Fibroblast of lung (primary cell): ENCODE results near the gene PNPLA7. TPM values are rescaled to one million over a fixed set of nuclear protein-coding genes. Genes with fewer than 3 reads are reported as not detected.
"Not testable (repeated sequence)": the region's sequence is repeated elsewhere in the genome, so short reads cannot be mapped to it uniquely, and the experiment has no call there.

Source experiments
- DNase-seq, 2 donors: peaks; one replicate each; pipeline versions ENCODE4 v3.0.0 to v3.0.0-alpha.2; 2010; ENCODE audit warnings: low read depth in 2 of 2
- H2AFZ ChIP-seq: 2 replicates; pipeline ENCODE4 v1.5.1; 2012; ENCODE audit warnings: low read length, control low read depth, inconsistent platforms
- H3K27ac ChIP-seq: 2 replicates; pipeline ENCODE4 v1.5.1; 2011; ENCODE audit warnings: low read length, control low read depth; ENCODE audit not compliant: insufficient read depth
- H3K27me3 ChIP-seq: 2 replicates; pipeline ENCODE4 v1.5.1; 2011; ENCODE audit warnings: mild to moderate bottlenecking, low read length; ENCODE audit not compliant: control insufficient read depth, insufficient read depth
- H3K36me3 ChIP-seq: 2 replicates; pipeline ENCODE4 v1.5.1; 2011; ENCODE audit warnings: low read length; ENCODE audit not compliant: control insufficient read depth, insufficient read depth
- H3K4me1 ChIP-seq: 2 replicates; pipeline ENCODE4 v1.5.1; 2011; ENCODE audit warnings: low read length; ENCODE audit not compliant: control insufficient read depth, insufficient read depth; ENCODE audit errors: extremely low read depth
- H3K4me2 ChIP-seq: 2 replicates; pipeline ENCODE4 v1.5.1; 2011; ENCODE audit warnings: low read length, control low read depth; ENCODE audit not compliant: insufficient read depth; ENCODE audit errors: extremely low read depth
- H3K4me3 ChIP-seq, 4 experiments: fragments of 200-600 bp in 1 of 4; sonication (generic) in 1 of 4; replicated peaks in 1 of 4; 2 replicates each; pipeline ENCODE4 v1.5.1; 2011 to 2016; ENCODE audit warnings: low read length in 4 of 4, low read depth in 3 of 4, mild to moderate bottlenecking in 3 of 4, control low read depth in 2 of 4, inconsistent platforms in 1 of 4, mixed read lengths in 1 of 4; ENCODE audit not compliant: insufficient read depth in 1 of 4; ENCODE audit errors: control extremely low read depth in 1 of 4
- H3K79me2 ChIP-seq: 2 replicates; pipeline ENCODE4 v1.5.1; 2012; ENCODE audit warnings: mild to moderate bottlenecking, low read length, inconsistent platforms; ENCODE audit not compliant: control insufficient read depth, insufficient read depth
- H3K9ac ChIP-seq: 2 replicates; pipeline ENCODE4 v1.5.1; 2011; ENCODE audit warnings: mild to moderate bottlenecking, low read length, control low read depth; ENCODE audit not compliant: insufficient read depth
- H3K9me3 ChIP-seq: 2 replicates; pipeline ENCODE4 v1.5.1; 2012; ENCODE audit warnings: low read depth, low read length; ENCODE audit not compliant: control insufficient read depth, insufficient read depth
- H4K20me1 ChIP-seq: 2 replicates; pipeline ENCODE4 v1.5.1; 2011; ENCODE audit warnings: low read length; ENCODE audit not compliant: control insufficient read depth, insufficient read depth; ENCODE audit errors: extremely low read depth
- EZH2 ChIP-seq: IDR thresholded peaks from 2 replicates; pipeline ENCODE4 v1.5.1; 2012; ENCODE audit warnings: low read length, control low read depth, mild to moderate bottlenecking; ENCODE audit errors: missing control alignments
- polyA plus RNA-seq, 2 donors: library from polyadenylated mRNA; depleted of rRNA in 1 of 2; stranded (reverse) in 1 of 2; unstranded in 1 of 2; fragments of >200 nt; gene quantifications; 2 replicates each; pipeline ENCODE4 v1.2.1, GENCODE V29; 2011 to 2012; ENCODE audit warnings: missing spikeins in 1 of 2
- total RNA-seq: library from RNA; depleted of rRNA; stranded (reverse); fragments of >200 nt; gene quantifications from 2 replicates; pipeline ENCODE4 v1.2.1, GENCODE V29; 2014
- TF ChIP-seq, protein P1 (sequence below), 2 donors: IDR thresholded peaks in 1 of 2; conservative IDR thresholded peaks in 1 of 2; 1 replicate in 1 of 2; 2 replicates in 1 of 2; pipeline ENCODE4 v1.5.1; 2011 to 2012; ENCODE audit warnings: low read length in 2 of 2, control low read depth in 1 of 2, inconsistent platforms in 1 of 2, low read depth in 1 of 2, mild to moderate bottlenecking in 1 of 2

The PNPLA7 gene
- total and polyA plus RNA-seq, 2 donors (not counting 1 experiment from before 2014, with no cell fraction given) = 0.23 to 3.0 TPM

GRCh38 chr9:137511758-137512463, 38.3 kb downstream of the PNPLA7 start:
- H3K79me2 ChIP-seq = no peaks in the 10 kb centered on the region
- no peak for DNase-seq
- H3K27ac ChIP-seq = no peak overlapping the region
- TF ChIP-seq, protein P1, sequence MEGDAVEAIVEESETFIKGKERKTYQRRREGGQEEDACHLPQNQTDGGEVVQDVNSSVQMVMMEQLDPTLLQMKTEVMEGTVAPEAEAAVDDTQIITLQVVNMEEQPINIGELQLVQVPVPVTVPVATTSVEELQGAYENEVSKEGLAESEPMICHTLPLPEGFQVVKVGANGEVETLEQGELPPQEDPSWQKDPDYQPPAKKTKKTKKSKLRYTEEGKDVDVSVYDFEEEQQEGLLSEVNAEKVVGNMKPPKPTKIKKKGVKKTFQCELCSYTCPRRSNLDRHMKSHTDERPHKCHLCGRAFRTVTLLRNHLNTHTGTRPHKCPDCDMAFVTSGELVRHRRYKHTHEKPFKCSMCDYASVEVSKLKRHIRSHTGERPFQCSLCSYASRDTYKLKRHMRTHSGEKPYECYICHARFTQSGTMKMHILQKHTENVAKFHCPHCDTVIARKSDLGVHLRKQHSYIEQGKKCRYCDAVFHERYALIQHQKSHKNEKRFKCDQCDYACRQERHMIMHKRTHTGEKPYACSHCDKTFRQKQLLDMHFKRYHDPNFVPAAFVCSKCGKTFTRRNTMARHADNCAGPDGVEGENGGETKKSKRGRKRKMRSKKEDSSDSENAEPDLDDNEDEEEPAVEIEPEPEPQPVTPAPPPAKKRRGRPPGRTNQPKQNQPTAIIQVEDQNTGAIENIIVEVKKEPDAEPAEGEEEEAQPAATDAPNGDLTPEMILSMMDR (conservative IDR thresholded peaks at IDR 0.05 in 1 of 2, IDR thresholded peaks at IDR 0.05 in 1 of 2; ENCODE audit: low read depth in 1 of 2, low read length in 2 of 2) = no peak
- no peak for TF ChIP-seq EZH2
- peaks cover 3% of the 10 kb centered on the region for H3K4me1 ChIP-seq
- H3K27me3 ChIP-seq = no peaks in the 10 kb centered on the region
- H3K36me3 ChIP-seq = no peaks in the 10 kb centered on the region
- no peak overlapping the region for H2AFZ ChIP-seq
- H3K9me3 ChIP-seq = no peaks in the 10 kb centered on the region
- no peaks in the 10 kb centered on the region for H4K20me1 ChIP-seq
- H3K4me2 ChIP-seq = no peak overlapping the region
- no peak overlapping the region for H3K9ac ChIP-seq
- H3K4me3 ChIP-seq = no peak overlapping the region

DNA sequence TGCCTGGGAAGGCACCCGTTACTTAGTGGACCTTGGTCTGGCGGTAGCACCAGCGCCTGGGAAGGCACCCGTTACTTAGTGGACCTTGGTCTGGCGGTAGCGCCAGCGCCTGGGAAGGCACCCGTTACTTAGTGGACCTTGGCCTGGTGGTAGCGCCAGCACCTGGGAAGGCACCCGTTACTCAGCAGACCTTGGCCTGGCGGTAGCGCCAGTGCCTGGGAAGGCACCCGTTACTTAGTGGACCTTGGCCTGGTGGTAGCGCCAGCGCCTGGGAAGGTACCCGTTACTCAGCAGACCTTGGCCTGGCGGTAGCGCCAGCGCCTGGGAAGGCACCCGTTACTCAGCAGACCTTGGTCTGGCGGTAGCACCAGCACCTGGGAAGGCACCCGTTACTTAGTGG, 39.1 kb downstream of the PNPLA7 start:
- H3K79me2 ChIP-seq, H3K4me2 ChIP-seq, H4K20me1 ChIP-seq, H3K4me3 ChIP-seq, H2AFZ ChIP-seq, H3K4me1 ChIP-seq, H3K36me3 ChIP-seq, DNase-seq, H3K9ac ChIP-seq, H3K27me3 ChIP-seq, H3K27ac ChIP-seq, H3K9me3 ChIP-seq: not testable (repeated sequence)

- H3K9me3 ChIP-seq = no peaks in the 10 kb centered on the region
- no peak overlapping the region for H2AFZ ChIP-seq
- no peak overlapping the region for H3K9ac ChIP-seq
- H3K4me1 ChIP-seq = peaks cover 5% of the 10 kb centered on the region
- no peak for DNase-seq
- no peaks in the 10 kb centered on the region for H4K20me1 ChIP-seq
- no peak overlapping the region for H3K4me3 ChIP-seq
- H3K27me3 ChIP-seq = no peaks in the 10 kb centered on the region
- no peaks in the 10 kb centered on the region for H3K36me3 ChIP-seq
- TF ChIP-seq, protein P1 (conservative IDR thresholded peaks at IDR 0.05 in 1 of 2, IDR thresholded peaks at IDR 0.05 in 1 of 2; ENCODE audit: low read depth in 1 of 2, low read length in 2 of 2) = no peak
- TF ChIP-seq EZH2 = no peak
- no peak overlapping the region for H3K27ac ChIP-seq
- H3K79me2 ChIP-seq = no peaks in the 10 kb centered on the region
- H3K4me2 ChIP-seq = no peak overlapping the region
These were observed 41.0 kb downstream of the PNPLA7 start for GRCh38 chr9:137509198-137509597.
